Measurements from ENCODE around the gene NCF1.
"Not testable (repeated sequence)": the region's sequence is repeated elsewhere in the genome, so short reads cannot be mapped to it uniquely, and the experiment has no call there.

Gene NCF1

DNA sequence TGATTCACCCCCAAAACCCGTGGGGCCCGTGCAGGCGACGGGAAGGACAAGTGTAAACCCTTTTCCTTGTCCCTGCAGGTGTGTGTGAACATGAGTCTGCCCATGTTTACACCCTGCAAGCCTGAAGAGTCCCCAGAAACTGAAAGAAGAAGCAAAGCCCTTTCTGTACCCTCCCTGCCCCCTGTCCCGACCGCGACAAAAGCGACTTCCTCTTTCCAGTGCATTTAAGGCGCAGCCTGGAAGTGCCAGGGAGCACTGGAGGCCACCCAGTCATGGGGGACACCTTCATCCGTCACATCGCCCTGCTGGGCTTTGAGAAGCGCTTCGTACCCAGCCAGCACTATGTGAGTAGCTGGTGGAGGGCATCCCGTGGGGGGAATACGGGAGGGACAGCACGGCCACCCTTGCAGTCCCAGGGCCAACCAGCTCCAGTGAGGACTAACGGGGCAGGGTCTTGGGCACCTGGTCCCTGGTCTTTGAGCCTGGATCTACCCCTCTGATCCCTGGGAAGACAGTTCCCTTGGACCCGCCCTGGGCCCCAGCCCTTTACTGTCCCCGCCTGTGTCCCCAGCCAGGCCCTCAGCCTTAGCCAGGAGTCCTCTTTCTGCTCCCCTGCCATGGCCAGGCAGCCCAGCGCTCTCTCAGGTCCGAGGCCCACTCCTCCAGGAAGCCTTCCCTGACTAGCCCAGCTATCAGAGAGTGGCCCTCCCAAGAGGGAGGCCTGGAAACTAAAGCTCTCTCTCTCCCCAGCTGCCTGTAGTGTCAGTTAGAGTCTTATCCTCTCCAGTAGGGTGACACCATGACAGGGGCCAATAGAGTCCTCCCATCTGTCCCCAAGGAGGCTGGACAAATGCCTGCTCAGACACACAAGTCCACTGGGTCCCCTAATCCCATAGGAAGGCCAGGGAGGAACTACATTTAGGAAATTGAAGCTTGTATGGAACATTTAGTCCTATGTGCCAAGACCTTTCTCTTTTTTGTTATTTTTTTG is at the start of gene NCF1:
NCF1 (plus strand) TSS at position 252 of the 991 bp plus-strand sequence; CDS start at position 273, 21 bp downstream.
- DNase-seq: not testable (repeated sequence)

DNA sequence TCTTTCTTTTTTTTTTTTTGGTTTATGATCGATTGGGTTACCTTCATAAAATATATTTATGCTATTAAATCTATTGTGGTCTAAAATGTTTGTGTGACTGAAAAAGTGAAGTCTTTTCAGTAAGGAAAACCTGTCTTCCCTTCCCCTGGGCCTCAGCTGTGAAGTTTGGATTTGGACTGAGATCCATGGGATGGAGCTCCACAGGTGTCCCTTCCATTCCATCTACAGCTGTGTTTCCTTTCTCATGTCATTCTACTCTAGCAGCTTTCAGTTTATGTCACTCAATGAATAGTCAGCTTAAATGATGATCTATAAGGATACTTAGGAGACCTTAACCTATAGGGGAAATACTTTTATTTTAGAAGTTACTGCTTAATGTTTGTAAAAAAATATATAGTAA is 48.0 kb upstream of the NCF1 start:
- DNase-seq: no peak

DNA sequence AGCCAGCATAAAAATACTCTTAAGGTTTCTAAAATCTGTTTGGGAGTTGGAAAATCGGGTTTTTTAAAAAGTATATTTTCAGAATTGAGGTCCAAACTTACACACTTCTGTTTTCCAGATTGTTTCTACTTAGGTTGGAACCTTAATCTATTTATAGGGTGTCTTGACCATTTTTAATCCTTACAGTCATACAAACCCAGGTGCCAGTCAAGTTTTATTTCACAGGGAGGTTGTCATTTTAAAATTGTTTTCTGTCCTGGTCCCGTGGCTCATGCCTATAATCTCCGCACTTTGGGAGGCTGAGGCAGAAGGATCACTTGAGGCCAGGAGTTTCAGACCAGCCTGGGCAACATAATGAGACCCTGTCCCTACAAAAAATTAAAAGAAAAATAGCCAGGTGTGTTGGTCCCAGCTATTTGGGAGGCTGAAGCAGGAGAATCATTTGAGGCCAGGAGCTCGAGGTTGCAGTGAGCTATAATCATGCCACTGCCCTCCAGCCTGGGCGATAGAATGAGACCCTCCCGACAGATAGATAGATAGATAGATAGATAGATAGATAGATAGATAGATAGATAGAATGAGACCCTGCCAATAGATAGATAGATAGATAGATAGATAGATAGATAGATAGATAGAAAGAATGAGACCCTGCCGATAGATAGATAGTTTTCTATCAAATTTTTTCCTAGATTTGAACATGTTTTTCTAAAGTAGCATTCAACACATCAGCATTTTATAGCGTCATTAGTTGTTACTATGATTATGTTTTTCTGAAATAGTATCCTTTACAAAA is 47.3 kb upstream of the NCF1 start:
- no peak for DNase-seq

DNA sequence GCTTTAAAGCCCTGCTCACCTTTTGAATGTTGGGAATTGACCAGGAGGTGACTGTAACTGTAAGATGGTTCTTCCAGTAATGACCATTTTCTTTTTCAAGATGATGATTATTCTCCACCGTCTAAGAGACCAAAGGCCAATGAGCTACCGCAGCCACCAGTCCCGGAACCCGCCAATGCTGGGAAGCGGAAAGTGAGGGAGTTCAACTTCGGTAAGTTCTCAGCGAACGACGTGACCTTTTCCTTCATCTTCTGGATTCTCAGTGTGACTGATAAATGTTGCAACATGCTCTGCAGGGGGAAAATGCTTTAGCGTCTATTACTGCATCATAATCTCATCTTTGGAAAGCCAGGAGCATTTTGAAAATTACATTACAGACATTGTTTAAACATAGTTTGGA is 45.1 kb upstream of the NCF1 start:
- DNase-seq: not testable (repeated sequence)

DNA sequence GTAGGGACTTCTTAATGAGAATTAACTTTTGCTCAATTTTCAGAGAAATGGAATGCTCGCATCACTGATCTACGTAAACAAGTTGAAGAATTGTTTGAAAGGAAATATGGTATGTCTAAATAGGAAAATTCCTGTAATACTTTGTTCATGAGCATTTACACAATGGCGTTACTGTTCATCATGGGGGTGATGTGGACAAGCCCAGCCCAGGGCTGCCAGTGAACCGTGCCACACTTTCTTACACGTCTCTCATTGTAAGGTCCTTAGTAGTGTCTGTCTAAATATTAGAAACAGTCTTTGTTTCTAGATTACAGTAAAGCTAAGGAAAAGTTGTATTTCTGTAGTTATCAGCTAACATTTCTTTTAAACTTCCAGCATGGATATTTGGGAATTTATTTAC is 43.6 kb upstream of the NCF1 start:
- DNase-seq: not testable (repeated sequence)

DNA sequence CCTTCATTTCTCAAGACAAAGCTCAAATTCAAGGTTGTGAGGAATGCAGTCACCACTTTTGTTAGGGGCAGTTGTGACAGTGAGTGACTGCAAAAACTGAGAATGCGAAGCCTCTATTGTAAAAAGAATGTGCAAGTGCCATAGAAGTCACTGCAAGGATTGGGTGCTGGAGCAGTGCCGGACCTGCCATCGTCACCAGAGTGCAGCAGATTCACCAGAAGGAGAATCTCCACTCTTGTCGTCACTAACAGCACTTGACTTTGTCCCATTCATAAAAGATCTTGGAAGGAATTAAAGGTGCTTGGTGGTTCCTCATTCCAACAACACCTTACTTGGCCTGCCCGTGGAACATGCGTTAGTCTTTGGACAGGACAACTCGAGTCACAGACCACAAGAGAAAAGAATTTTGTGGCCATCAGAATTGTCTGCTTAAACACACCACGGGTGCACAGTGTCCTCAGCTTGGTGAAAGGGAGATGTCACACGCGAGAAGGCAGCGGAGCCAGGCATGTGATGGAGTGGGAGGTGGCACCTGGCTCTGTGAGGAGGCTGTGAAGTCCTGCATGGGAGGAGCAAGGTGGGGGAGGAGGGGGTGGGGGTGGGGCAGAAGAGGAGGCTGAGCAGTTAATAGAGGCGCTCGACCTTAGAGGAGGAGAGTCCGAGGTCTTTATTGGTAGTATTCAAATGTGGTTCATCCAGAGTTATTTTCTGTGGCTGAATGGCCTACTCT is 33.7 kb upstream of the NCF1 start:
- DNase-seq: not testable (repeated sequence)

DNA sequence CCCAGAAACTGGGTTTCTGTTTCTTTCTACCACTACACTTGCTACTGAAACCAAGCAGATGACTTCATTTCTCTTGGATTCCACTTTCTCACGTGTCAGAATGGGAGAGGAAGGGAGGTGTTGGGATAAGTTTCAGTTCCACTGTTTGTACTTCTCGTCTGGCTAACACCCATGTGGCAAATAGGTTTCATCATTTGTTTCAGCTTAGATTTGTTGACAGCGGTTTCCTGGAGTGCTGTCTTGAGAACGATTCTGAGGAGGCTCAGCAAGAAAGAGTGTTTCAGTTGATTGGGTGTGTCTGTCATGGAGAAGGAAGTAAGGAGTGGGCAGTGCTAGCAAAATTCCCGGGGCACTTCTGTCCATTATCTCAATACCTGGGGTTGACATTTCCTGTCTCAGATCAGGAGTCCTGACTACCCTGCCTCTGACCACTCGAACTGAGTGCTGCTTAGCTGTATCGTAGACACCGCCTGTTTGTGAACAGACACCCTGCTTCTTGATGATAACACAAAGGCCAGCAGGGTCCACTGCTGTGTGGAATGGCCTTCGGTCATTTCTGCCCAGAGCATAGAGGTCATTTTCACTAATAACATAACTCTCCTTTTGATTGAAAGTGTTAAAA is 29.8 kb upstream of the NCF1 start:
- DNase-seq: not testable (repeated sequence)

DNA sequence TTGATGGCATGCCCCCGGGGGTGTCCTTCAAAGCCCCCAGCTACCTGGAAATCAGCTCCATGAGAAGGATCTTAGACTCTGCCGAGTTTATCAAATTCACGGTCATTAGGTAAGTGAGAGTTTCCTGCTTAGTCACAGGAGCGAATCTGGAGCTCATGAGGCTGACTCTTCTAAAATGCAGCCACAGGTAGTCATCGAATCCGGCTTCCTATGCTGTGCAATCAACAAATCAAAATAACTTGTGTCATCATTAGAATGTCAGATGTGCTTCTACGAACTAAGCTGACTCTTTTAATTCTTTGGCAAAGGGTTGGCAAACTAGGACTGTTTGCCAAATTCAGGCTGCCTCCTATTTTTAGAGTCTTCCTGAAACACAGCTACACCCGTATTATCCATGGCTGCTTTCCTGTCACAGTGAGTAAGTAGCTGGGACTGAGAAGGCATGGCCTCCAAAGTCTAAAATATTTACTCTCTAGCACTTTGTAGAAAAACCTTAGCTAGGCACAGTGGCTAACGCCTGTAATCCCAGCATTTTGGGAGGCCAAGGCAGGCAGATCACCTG is 19.8 kb upstream of the NCF1 start:
- not testable (repeated sequence) for DNase-seq

DNA sequence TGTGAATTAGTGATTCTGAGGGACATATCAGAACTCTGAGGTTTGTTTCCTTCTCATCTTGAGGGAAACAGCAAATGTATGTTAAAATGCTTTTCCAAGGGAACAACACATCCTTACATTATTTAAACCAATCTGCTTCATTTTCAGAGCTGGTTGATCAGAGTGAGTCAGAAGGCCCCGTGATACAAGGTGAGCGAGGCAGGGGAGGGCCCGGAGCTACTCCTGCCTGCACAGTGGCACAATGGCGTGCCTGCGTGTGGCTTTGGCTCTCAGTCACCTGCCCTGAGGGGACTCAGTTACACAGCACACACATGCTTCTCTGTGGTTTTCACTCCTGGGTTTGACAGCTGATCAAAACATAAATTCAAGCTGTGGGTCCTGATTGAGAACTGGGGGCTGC is 17.1 kb upstream of the NCF1 start:
- not testable (repeated sequence) for DNase-seq

DNA sequence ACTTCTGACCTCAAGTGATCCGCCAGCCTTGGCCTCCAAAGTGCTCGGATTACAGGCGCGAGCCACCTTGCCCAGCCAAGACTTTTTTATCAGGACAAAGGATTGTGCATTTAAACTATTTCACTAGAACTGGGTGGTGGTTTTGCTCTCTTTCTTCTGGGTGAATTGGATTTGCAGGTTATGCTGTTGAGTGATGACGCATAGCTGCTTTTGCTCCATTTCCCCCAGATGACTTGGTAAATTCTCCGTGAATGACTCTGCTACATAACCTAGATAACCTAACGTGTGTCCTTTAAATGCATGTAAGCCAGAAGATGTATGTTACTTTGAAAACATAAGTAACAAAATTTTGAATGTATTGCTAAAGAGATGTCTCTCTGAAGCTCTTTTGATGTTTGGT is 15.5 kb upstream of the NCF1 start:
- not testable (repeated sequence) for DNase-seq

DNA sequence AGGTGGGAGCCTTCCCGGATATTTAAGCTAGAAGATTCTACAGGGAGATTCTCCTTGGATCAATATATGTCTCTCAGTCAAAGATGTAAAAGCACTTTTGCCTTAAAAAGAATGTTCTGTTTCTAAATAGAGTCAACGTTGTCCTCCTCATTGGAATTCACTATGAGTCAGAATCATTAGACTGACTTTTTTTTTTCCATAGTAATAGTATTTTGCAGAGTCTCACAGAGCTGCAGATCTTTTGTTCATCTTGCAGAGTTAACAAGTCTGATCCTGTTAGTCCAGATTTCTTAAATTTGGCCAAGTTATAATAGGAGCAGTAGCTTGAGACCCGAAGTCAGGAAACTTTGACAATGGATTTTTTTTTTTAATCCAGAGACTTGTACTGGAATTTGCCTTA is 14.8 kb upstream of the NCF1 start:
- not testable (repeated sequence) for DNase-seq

DNA sequence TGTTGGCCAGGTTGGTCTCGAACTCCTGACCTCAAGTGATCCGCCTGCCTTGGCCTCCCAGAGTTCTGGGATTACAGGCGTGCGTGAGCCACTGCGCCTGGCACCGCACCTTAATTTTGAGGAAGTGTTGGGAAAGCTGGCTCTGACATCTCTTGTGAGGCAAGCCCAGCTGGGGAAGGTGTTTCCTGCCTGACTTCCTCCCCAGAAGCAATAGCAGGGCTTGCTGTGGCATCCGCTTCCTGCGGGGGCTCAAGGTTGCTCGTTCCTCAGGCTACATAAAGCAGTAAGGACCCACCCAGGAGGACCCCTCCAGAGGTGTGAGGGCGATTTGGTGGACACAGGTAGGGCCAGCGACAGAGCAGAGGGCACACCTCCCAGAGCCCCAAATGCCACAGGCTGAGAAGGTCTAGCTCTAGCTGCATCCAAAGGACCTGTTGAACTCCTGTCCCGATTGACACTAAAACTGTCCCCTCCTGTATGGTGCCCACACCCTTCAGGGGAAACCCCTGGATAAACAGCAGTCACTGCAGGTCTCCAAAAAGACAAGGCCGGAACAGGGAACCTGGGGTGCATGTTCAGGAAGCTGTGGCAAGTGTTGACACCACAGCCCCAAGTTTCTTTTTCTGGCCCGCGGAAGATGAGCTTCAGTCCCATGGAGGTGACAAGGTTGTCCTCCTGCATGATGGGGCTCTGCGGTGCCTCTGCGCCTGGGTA is 8.4 kb upstream of the NCF1 start:
- DNase-seq: not testable (repeated sequence)

DNA sequence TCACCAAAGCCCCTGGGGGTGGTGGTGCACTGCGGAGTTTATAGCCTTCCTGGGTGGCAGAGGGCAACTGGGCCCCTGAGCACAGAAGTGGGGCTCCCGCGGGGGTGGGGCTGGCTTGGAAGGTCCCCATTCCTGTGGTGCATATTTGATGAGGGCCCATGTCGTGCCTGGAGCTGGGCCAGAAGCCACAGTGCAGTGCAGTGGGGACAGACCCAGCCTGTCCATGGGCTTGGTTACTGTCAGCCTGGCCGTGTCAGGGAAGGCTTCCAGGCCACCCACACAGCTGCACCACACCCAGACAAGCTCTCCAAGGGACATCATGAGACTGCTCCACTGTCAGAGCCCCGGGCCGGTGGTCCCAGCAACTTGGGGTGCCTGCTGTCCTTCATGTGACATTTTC is 7.3 kb upstream of the NCF1 start:
- not testable (repeated sequence) for DNase-seq

DNA sequence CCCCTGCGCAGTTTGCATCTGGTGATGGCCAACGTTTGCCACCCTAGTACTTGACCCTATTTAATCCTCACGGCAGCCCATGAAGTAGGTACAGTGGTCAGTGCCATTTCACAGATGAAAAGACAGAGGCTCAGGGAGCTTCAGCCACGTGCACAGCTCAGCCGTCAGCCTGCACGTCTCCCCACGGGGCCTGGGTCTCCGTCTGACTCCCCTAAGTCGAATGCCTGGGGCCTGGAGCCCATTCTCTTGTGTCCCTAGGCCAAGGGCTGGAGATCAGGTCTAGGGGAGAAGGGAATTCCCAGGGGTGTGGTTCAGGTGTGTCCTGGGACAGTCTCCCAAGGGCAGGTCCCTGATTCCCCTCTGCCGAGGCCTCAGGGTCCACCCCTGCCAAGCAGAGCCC is 6.8 kb upstream of the NCF1 start:
- DNase-seq: not testable (repeated sequence)

DNA sequence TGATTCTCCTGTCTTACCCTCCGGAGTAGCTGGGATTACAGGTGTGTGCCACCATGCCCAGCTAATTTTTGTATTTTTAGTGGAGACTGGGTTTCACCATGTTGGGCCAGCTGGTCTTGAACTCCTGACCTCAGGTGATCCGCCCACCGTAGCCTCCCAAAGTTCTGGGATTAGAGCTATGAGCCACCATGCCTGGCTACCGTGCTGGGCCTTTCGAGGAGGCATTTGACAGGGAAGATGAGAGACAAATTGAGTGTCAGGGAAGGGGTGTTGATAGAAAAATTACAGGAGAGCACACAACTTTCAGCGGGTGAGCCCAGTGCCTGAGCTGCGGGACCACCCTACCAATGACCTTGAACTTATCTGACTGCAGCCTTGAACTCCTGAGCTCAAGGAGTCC is 3.7 kb upstream of the NCF1 start:
- not testable (repeated sequence) for DNase-seq

DNA sequence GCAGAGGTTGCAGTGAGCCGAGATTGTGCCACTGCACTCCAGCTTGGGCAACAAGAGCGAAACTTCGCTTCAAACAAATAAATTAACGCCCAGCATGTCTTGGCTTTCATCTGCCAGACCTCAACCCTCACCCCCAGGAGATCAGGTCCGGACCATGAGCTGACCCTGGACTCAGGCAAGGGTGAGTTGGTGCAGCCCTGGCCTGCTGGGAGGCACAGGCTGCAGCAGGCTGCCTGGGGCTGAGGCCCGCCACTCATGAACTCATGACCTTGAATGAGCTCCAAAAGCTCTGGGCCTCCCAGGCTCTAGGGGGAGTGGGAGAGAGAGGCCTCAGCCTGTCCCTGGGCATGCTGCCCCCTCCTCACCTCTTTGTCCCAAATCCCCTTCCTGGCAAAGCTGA is 1.7 kb upstream of the NCF1 start:
- not testable (repeated sequence) for DNase-seq

DNA sequence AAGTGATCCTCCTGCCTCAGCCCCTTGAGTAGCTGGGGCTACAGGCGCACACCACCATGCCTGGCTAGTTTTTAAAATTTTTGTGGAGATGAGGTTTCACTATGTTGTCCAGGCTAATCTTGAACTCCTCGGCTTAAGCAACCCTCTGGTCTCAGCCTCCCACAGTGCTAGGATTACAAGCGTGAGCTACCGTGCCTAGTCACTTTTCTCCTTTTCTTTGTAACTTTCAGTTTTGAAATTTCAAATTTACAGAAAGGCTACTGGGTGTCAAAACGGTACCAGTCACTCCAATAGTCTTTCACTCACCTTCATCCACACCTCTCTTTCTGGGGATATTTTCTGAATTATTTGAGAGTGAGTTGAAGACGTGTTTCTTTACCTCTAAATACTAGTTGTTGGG is 1.3 kb downstream of the NCF1 start:
- not testable (repeated sequence) for DNase-seq

DNA sequence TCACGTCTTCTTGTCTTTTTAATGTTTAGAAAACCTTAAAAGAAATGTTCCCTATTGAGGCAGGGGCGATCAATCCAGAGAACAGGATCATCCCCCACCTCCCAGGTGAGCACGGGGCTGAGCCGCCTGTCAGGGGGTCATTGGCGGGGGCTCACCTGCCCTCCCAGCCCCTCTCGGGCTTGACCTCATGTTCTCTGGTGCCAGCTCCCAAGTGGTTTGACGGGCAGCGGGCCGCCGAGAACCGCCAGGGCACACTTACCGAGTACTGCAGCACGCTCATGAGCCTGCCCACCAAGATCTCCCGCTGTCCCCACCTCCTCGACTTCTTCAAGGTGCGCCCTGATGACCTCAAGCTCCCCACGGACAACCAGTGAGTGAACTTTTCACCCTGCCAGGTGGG is 5.2 kb downstream of the NCF1 start:
- DNase-seq: not testable (repeated sequence)

DNA sequence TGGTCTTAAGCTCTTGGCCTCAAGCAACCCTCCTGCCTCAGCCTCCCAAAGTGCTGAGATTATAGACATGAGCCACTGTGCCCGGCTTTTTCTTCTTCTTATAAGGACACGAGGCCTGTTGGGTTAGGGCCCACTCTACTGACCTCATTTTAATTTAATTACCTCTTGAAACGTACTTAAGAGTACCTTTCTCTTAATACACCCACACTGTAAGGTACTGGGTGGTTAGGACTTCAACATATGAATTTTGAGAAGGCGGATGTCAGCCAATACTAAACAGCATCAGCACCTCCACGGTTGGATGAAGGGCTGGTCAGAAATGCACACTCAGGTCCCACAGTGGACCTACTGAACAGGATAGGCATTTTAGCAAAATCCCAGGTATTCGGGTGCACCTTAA is 7.9 kb downstream of the NCF1 start:
- not testable (repeated sequence) for DNase-seq

DNA sequence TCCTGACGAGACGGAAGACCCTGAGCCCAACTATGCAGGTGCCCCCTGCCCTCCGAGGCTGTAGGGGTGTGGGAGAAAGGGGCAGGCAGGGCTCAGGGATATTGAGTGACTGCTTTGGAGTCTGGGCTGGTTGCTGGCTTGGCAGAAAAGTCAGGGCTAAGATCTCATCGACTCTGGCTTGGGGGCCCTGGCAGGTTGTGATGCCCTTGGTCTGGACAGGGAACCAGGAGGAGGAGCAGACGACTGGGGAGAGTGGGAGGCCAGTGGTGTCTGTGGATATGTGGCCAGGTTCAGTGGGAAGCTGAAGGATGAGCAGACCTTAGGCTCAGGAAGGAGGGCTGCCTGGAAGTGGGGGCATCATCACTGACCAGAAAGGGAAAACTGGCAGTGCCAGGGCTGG is 9.8 kb downstream of the NCF1 start:
- not testable (repeated sequence) for DNase-seq
